Measurements from ENCODE around the gene CREG2. TPM values are rescaled to one million over a fixed set of nuclear protein-coding genes. Genes with fewer than 3 reads are reported as not detected.

Gene CREG2
- polyA plus RNA-seq, 1 experiment, result not detected

DNA sequence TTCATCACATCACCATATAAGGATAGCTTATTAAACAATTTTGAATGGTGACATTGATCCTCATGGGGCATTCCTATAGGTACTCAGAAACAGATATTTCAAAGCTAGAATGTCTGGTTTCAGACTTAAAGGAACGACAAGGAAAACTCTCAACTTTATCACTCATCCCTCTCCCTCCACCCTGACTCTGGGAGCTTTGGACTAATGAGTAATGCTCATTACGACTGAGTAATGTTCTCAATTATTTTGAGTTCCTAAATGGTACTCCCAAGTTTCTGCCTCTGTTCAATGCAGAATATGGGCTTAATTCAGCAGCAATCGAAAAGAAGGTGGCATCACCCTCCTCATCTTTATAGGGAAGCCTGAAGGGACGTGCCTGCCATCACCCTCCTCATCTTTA, 44.2 kb upstream of the CREG2 start:
- ChIA-PET CTCF (interaction anchor here (0.6 to 1.8 kb wide), 4 partner anchors 11 to 399 kb away, joined by 3 to 11 read pairs (median 4); no protein-coding TSS in a partner anchor), POLR2A (no interaction called here)
- Histone ChIP-seq H3K27me3 (ENCODE audit: control insufficient read depth, insufficient read depth, low read length) (no peaks in the 10 kb centered on the region), H3K4me3 (ENCODE audit: low read depth, low read length) (no peak overlapping the region), H3K27ac (ENCODE audit: low read depth, low read length) (no peak overlapping the region), H3K9me3 (ENCODE audit: control insufficient read depth, insufficient read depth, low read length) (no peaks in the 10 kb centered on the region; the same call in 1 of the 2 replicates)
- TF ChIP-seq, protein P1, sequence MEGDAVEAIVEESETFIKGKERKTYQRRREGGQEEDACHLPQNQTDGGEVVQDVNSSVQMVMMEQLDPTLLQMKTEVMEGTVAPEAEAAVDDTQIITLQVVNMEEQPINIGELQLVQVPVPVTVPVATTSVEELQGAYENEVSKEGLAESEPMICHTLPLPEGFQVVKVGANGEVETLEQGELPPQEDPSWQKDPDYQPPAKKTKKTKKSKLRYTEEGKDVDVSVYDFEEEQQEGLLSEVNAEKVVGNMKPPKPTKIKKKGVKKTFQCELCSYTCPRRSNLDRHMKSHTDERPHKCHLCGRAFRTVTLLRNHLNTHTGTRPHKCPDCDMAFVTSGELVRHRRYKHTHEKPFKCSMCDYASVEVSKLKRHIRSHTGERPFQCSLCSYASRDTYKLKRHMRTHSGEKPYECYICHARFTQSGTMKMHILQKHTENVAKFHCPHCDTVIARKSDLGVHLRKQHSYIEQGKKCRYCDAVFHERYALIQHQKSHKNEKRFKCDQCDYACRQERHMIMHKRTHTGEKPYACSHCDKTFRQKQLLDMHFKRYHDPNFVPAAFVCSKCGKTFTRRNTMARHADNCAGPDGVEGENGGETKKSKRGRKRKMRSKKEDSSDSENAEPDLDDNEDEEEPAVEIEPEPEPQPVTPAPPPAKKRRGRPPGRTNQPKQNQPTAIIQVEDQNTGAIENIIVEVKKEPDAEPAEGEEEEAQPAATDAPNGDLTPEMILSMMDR (IDR thresholded peaks at IDR 0.05; ENCODE audit: low read depth, low read length), result no peak
- DNase-seq (ENCODE audit: low read depth, low spot score), result no peak

DNA sequence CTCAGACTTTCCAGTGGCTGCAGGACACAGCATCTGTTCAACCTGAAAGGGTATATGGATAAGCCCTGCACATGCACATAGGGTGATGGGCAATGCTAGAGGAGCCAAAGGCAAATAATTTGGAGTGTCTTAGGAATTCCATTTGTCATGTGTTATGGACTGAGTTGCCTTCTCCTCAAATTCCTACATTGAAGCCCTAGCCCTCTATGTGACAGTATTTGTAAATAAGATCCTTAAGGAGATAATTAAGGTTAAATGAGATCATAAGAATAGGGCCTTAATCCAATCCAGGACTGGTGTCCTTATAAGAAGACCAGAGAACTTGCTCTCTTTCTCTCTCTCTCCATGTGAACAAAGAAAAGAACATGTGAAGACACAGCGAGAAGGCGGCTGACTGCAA, 42.9 kb upstream of the CREG2 start:
- H3K27ac ChIP-seq (ENCODE audit: low read depth, low read length), result no peak overlapping the region
- TF ChIP-seq, protein P1 (IDR thresholded peaks at IDR 0.05; ENCODE audit: low read depth, low read length), result no peak
- no peaks in the 10 kb centered on the region for H3K27me3 ChIP-seq (ENCODE audit: control insufficient read depth, insufficient read depth, low read length)
- no peaks in the 10 kb centered on the region for H3K9me3 ChIP-seq (ENCODE audit: control insufficient read depth, insufficient read depth, low read length)
- no peak for DNase-seq (ENCODE audit: low read depth, low spot score)
- H3K4me3 ChIP-seq (ENCODE audit: low read depth, low read length), result no peak overlapping the region
- ChIA-PET CTCF (interaction anchor here (0.7 kb wide), 1 partner anchor 11 kb away, joined by 3 read pairs; no protein-coding TSS in a partner anchor), POLR2A (no interaction called here)

DNA sequence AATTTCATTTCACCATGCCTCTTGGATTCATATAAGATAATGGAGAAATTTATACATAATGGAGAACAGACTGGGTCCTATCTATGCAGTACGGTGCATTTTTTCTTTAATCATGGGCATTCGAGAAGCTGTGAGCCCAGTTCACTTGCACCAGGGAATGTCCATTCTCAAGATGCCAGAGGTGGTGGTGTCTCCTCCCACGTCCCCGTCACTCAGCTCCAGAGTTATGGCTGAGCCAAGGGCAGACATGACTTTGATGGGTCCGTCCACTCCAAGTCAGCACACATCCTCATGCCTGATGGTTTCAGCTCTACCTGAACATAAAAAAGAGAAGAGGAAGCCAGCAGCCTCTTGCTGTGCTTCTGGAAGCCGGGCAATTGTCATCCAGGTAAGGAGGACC, 42.1 kb upstream of the CREG2 start:
- TF ChIP-seq, protein P1 (IDR thresholded peaks at IDR 0.05; ENCODE audit: low read depth, low read length), result no peak
- CTCF ChIA-PET, result interaction anchor here (0.7 kb wide), 1 partner anchor 10 kb away, joined by 3 read pairs; no protein-coding TSS in a partner anchor
- no peak for DNase-seq (ENCODE audit: low read depth, low spot score)
- H3K27me3 ChIP-seq (ENCODE audit: control insufficient read depth, insufficient read depth, low read length), result no peaks in the 10 kb centered on the region
- H3K4me3 ChIP-seq (ENCODE audit: low read depth, low read length), result no peak overlapping the region
- no peaks in the 10 kb centered on the region for H3K9me3 ChIP-seq (ENCODE audit: control insufficient read depth, insufficient read depth, low read length)
- no peak overlapping the region for H3K27ac ChIP-seq (ENCODE audit: low read depth, low read length)
- POLR2A ChIA-PET, result no interaction called here

DNA sequence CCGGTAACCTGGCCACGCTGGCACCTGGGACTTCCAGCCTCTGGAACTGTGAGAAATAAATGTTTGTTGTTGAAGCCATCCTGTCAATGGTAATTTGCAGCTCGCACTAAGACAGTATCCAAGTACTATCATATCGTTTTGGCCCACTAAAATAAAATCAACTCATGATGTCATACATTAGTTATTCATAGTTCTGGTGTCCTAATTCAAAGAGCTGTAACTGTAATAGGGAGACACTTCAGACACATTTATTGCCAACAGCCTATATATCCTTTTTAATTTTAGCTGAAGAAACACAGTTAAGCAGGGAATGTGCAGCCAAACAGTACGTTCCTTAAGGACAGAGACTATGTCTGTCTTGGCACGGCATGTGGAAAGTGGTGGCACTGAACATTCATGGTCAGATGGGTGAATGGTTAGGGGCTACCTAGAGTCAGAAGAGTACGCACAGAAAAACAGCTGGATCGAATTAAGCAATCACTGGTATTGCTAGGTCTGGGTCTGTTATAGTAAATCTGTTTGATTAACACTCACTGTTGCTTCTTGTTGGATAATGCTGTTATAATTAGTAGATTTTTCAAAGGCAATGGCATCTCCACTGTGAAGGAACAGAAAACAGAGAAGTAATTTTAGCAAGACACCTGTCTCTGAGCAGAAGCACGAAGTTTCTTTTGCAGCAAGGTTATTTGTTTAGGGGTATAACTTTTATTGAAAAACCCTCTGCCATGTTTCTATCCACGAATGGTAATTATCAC, 41.3 kb upstream of the CREG2 start:
- no peak overlapping the region for H3K27ac ChIP-seq (ENCODE audit: low read depth, low read length)
- POLR2A ChIA-PET, result no interaction called here
- no peaks in the 10 kb centered on the region for H3K9me3 ChIP-seq (ENCODE audit: control insufficient read depth, insufficient read depth, low read length)
- TF ChIP-seq, protein P1 (IDR thresholded peaks at IDR 0.05; ENCODE audit: low read depth, low read length), result no peak
- CTCF ChIA-PET, result interaction anchor here (2.1 kb wide), 1 partner anchor 10 kb away, joined by 9 read pairs; no protein-coding TSS in a partner anchor
- H3K27me3 ChIP-seq (ENCODE audit: control insufficient read depth, insufficient read depth, low read length), result no peaks in the 10 kb centered on the region
- no peak overlapping the region for H3K4me3 ChIP-seq (ENCODE audit: low read depth, low read length)
- no peak for DNase-seq (ENCODE audit: low read depth, low spot score)

DNA sequence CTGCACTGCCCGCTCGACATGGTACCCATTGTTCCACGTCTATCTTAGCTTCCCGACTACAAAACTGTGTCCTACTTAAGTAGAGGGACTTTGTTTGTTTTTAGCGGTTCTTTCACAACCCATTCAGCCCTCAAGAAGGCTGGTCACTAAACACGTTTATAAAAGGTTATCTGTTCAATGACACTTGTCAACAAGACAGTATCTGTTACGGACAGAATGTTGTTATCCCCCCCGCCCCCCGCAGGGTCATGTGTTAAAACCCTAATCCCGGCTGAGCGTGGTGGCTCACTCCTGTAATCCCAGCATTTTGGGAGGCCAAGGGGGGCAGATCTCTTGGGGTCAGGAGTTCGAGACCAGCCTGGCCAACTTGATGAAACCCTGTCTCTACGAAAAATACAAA, 40.4 kb upstream of the CREG2 start:
- TF ChIP-seq, protein P1 (IDR thresholded peaks at IDR 0.05; ENCODE audit: low read depth, low read length), result no peak
- Histone ChIP-seq H3K4me3 (ENCODE audit: low read depth, low read length) (no peak overlapping the region), H3K27me3 (ENCODE audit: control insufficient read depth, insufficient read depth, low read length) (no peaks in the 10 kb centered on the region), H3K9me3 (ENCODE audit: control insufficient read depth, insufficient read depth, low read length) (no peaks in the 10 kb centered on the region), H3K27ac (ENCODE audit: low read depth, low read length) (no peak overlapping the region)
- ChIA-PET CTCF (interaction anchor here (2.1 kb wide), 1 partner anchor 9 kb away, joined by 9 read pairs; no protein-coding TSS in a partner anchor), POLR2A (no interaction called here)
- no peak for DNase-seq (ENCODE audit: low read depth, low spot score)

Data from AG04450 (cell line).